ENCODE measurements around the gene TRIO. TPM values are rescaled to one million over a fixed set of nuclear protein-coding genes. Genes with fewer than 3 reads are reported as not detected.

The TRIO gene
- total and polyA plus RNA-seq, 2 donors (not counting 3 experiments of a cell fraction or from before 2014, with no cell fraction given) = 82.9 to 248 TPM

- H2AFZ ChIP-seq (ENCODE audit: low read depth, low read length) = no peak overlapping the region
- dilution Hi-C loops (cut with MboI; ENCODE audit: extremely low pct_ligation_motif_present, low sequenced_read_pairs) = no loop called here
- POLR2A ChIA-PET = no interaction called here
These were observed 187.1 kb downstream of the TRIO start for GRCh38 chr5:14330291-14330690.

More at GRCh38 chr5:14330291-14330690, 187.1 kb downstream of the TRIO start:
- peaks cover 4% of the 10 kb centered on the region for H4K20me1 ChIP-seq (replicated peaks; ENCODE audit: control insufficient read depth, extremely low read depth, insufficient read depth, low read length)
- H3K9ac ChIP-seq (replicated peaks; ENCODE audit: extremely low read depth, insufficient read depth, low read length) = no peak overlapping the region
- no peaks in the 10 kb centered on the region for H3K9me3 ChIP-seq (replicated peaks; ENCODE audit: control insufficient read depth, insufficient read depth, low read length)
- TF ChIP-seq POLR2AphosphoS5 (IDR thresholded peaks at IDR 0.05; ENCODE audit: insufficient read depth, low read depth, low read length) (no peak), EZH2 (IDR thresholded peaks at IDR 0.05; ENCODE audit: borderline replicate concordance, low read depth, low read length, severe bottlenecking) (no peak), CTCF (IDR thresholded peaks at IDR 0.05; ENCODE audit: extremely low read depth in 1 of 2, insufficient read depth in 1 of 2, low read depth in 1 of 2, low read length in 2 of 2) (no peak), JUN (IDR thresholded peaks at IDR 0.05; ENCODE audit: borderline replicate concordance, insufficient read depth, insufficient read length, low read depth) (no peak), MYC (IDR thresholded peaks at IDR 0.05; ENCODE audit: low read depth, low read length) (no peak), GATA2 (IDR thresholded peaks at IDR 0.05; ENCODE audit: insufficient read depth, insufficient read length, low read depth, low read length) (no peak), POLR2A (IDR thresholded peaks at IDR 0.05; ENCODE audit: low read depth, low read length) (no peak), FOS (IDR thresholded peaks at IDR 0.05; ENCODE audit: borderline replicate concordance, insufficient read depth, low read length) (no peak), MAX (IDR thresholded peaks at IDR 0.05; ENCODE audit: insufficient read depth, insufficient read length) (no peak)
- BruUV-seq (replicated peaks) = no TSS peak
- no peak for DNase-seq (ENCODE audit: low read depth, low spot score)
- H3K36me3 ChIP-seq (ENCODE audit: control insufficient read depth in 2 of 2, extremely low read depth in 1 of 2, insufficient read depth in 2 of 2, low read length in 2 of 2) = peaks cover 12 to 24% of the 10 kb centered on the region in 2 experiments
- no peaks in the 10 kb centered on the region for H3K4me1 ChIP-seq (ENCODE audit: control insufficient read depth, extremely low read depth, insufficient read depth, low read length)
- FAIRE-seq = no peak
- peaks cover 60% of the 10 kb centered on the region for H3K79me2 ChIP-seq (ENCODE audit: control insufficient read depth, insufficient read depth, low read length)
- no peaks in the 10 kb centered on the region for H3K27me3 ChIP-seq (ENCODE audit: control insufficient read depth in 2 of 2, insufficient read depth in 2 of 2, low read length in 2 of 2)
- CTCF ChIA-PET = interaction anchor here (1.4 kb wide), 1 partner anchor 9 kb away, joined by 4 read pairs; no protein-coding TSS in a partner anchor
- no peak overlapping the region for H3K27ac ChIP-seq (ENCODE audit: insufficient read depth, low read depth, low read length)
- intact Hi-C loops (cut with micrococcal nuclease) = no loop called here
- H3K4me3 ChIP-seq (replicated peaks in 1 of 3; ENCODE audit: insufficient read depth in 1 of 3, low read depth in 1 of 3, low read length in 3 of 3) = no peak overlapping the region
- no peak overlapping the region for H3K4me2 ChIP-seq (ENCODE audit: insufficient read depth, low read length)
- H3K9me1 ChIP-seq (replicated peaks; ENCODE audit: control insufficient read depth, extremely low read depth, insufficient read depth, low read length) = no peaks in the 10 kb centered on the region
